NCI-H2171 (cell line): ENCODE results near the gene SHROOM3.
"Not testable (repeated sequence)": the region's sequence is repeated elsewhere in the genome, so short reads cannot be mapped to it uniquely, and the experiment has no call there.

Experiments used
- DNase-seq: peaks from one replicate; lab custom pipeline; 2025; lab: John Stamatoyannopoulos, UW

The SHROOM3 gene

DNA sequence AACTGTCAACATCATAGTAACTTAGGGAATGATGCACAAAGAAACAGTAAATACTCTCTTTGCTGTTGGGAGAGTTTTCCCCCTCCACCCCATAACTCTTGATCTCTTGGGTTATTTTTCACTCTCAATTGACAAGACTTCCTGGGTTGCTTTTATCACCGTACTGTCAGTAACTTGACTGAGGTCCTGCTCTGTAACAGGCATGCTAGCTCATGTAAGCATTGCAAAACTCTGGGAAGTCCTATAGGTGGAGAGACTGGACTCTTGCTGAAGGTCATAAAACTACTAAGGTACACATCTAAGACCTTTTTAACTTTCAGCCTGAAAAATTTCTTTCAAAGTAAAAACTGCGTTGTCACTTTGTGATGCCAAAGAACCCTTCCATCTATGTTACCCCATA lies 10.9 kb downstream of the SHROOM3 start:
- DNase-seq, result no peak

DNA sequence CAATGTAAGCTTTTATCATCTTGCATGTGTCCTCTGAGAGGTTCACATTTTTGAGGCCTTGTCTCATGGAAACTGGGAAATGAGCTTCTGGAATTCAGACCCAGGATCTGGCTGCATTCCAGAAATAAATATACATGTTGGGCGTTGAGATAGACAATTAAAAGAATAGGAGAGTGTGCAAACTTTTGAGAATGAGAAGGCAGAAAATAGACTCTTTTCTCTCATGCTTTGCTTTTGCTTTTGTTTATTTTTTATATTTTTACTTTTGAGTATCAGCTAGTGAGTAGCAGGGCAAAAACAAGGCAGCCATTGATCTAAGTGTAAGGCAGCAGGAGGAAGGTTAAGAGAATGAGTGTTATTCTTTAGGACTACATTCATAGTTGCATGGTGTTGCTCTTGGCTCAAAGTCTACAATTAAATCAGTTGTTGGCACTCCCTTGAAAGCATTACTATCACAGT lies 12.4 kb downstream of the SHROOM3 start:
- DNase-seq, result no peak

DNA sequence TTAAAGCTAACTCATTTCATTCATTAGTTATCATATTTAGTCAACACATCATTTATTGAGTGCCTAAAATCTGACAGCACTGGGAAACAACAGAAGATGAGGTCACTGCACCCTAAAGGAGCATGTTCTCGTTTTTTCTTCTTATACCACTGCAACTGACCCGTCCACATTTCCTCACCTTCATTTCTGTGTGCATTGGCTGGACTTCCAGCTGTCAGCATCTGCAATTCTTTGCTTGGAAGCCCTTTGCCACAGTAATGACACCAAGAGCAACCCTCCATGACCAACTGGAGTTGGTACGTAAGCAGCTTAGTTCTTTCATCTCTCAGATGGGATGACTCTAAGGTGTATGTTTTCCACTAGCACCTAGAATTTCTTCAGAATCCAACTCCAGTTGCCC lies 13.2 kb downstream of the SHROOM3 start:
- DNase-seq, result no peak

GRCh38 chr4:76449362-76449767 lies 14.3 kb downstream of the SHROOM3 start:
- DNase-seq, result no peak

DNA sequence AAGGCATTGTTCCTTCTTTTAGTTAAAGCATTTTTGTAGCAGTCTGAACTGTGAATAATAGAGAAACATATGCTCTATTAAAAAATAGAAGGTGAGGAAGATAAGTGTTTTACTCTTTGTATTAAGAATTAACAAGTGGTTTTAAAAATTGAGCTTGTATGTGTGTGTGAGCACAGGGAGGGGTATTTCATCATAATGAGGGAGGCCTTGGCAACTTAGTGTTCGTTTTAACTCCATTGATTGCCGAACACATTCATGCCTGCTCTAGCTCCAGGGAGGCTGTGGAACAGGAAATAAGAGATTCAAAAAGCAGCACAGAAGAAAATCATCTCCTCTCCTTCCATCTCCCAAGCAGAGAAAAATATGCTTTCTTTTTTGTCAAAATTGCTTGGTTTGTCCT lies 14.8 kb downstream of the SHROOM3 start:
- no peak for DNase-seq

DNA sequence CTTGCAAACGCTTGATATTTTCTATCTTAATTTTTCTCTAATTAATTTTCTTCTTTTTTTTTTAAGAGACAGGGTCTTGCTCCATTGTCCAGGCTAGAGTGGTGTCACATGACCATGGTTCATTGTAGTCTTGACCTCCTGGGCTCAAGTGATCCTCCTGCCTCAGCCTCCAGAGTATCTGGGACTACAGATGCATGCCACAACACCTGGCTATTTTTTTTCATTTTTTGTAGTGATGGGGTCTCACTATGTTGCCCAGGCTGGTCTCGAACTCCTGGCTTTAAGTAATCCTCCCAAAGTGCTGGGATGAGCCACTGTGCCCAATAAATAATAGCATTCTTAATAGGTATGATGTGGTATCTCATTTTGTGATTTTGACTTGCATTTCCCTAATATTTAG lies 18.2 kb downstream of the SHROOM3 start:
- DNase-seq, result no peak

- DNase-seq, result not testable (repeated sequence)
Observed at GRCh38 chr4:76454073-76454472, 19.0 kb downstream of the SHROOM3 start.

GRCh38 chr4:76457885-76458284 lies 22.9 kb downstream of the SHROOM3 start:
- DNase-seq, result no peak

GRCh38 chr4:76458297-76458696 lies 23.3 kb downstream of the SHROOM3 start:
- DNase-seq, result no peak

DNA sequence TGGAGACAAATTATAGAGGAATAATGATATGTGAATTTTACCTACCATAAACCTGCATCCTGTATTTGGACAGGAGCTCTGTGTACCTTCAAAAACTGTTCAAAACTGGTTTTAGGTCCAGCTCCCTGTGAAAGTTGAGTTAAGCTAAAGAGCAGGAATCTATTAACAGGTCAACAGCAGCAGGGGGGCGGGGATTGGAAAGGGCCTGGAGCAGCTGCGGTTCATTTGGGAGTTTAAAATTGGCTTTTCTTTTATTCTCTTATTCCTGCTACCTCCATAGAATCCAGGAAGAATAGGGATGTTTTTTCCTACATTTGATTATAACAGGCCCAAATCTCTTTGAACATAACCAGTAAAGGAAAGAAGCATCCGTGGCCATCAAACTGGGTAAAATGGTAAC lies 23.8 kb downstream of the SHROOM3 start:
- no peak for DNase-seq

- no peak for DNase-seq
Observed at GRCh38 chr4:76459291-76459723, 24.3 kb downstream of the SHROOM3 start.

- DNase-seq, result no peak
Observed at GRCh38 chr4:76463568-76463967, 28.5 kb downstream of the SHROOM3 start.

DNA sequence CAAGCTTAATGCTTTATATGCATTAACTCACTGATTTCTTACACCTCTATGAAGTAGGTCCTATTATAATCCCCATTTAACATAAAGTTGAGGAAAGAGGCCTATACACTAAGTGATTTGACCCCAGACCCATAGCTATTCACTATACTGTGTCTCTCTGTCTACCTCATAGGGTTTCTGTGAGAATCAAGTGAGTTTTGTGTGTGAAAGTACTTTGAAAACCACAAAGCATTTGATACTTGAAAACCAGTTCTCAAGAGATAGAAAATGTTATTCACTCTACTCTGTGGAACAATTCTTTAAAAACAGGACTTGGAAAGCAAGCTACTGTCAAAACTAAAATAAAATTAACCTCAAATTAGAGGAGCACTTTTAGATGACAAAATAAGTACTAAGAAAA lies 35.0 kb downstream of the SHROOM3 start:
- DNase-seq, result no peak

- no peak for DNase-seq
Observed at GRCh38 chr4:76470532-76470931, 35.5 kb downstream of the SHROOM3 start.

GRCh38 chr4:76476571-76476970 lies 41.5 kb downstream of the SHROOM3 start:
- no peak for DNase-seq

GRCh38 chr4:76484654-76485053 lies 49.6 kb downstream of the SHROOM3 start:
- no peak for DNase-seq

- DNase-seq, result no peak
Observed at GRCh38 chr4:76485450-76485849, 50.4 kb downstream of the SHROOM3 start.

DNA sequence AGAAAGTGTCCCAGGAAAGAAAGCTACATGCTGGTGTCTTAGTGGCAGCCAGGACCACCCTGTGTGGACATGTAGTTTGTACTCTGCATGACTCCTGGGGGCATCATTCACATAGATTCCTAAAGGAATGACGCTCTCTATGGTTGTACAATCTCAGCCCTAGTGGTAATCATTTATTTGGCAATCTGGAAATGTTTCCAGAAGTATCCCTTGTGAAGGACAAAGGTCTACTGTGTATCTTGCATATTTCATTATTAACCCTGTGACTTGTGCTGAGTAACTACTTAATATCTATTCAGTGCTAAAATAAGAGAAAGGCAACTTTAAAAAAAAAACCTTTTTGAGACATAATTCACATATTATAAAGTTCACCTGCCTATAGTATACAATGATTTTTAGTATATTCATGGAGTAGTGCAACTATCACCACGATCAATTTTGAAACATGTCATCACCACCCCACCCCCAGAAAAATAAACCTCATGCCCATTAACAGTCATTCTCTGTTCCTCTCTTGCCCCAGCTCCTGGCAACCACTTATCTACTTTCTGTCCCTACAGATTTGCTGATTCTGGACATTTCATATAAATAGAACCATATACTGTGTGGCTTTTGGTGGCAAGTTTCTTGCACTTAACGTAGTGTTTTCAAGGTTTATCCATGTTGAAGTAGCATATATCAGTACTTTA lies 51.7 kb downstream of the SHROOM3 start:
- DNase-seq, result no peak

- DNase-seq, result no peak
Observed at GRCh38 chr4:76487621-76488020, 52.6 kb downstream of the SHROOM3 start.

- no peak for DNase-seq
Observed at GRCh38 chr4:76488455-76488854, 53.4 kb downstream of the SHROOM3 start.

GRCh38 chr4:76488888-76489685 lies 54.1 kb downstream of the SHROOM3 start:
- DNase-seq, result no peak

DNA sequence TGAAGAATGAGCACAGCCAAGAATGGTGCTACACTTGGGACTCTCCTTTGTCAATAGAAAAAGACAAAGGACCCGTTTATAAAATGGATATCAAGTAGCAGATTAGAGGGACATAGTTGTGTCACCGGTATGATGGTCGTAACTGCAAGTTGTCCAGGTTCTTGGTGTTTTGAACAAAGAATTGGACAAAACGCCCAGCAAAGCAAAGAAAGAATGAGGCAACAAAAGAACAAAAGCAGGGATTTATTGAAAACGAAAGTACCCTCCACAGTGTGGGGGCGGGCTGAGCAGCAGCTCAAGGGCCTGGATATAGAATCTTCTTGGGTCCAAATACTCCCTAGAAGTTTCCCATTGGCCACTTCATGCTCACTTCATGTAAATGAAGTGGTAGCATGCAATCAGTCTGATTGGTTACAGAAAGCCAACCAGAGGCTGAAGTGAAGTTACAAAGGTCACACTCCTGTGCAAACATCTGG lies 54.7 kb downstream of the SHROOM3 start:
- no peak for DNase-seq

DNA sequence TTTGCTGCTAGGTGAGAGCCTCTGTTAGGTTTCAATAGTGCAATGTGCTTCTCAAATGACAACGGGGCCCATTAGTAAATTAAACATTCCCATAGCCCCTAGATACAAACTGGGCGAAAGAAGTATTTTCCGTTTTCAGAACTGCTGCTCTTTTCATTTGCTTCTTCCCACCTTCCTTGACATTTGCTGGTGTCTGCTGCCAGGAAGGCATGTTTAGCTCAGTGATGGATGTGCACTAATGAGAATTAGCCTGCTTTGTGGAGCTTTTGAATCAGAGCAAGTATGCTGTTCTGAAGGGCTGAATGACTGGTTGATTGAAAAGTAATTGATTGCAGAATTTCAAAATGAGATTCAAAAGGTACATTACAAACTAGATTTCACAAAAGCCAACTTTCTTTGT lies 57.0 kb downstream of the SHROOM3 start:
- DNase-seq, result no peak
